GM18499 (cell line): ENCODE results near the gene NCK2.

Experiments
- ATAC-seq: cut with Tn5 transposase; IDR thresholded peaks from one replicate; pipeline ENCODE4 v1.9.1; 2021; ENCODE audit warnings: moderate number of reproducible peaks; ENCODE audit not compliant: insufficient read depth, unreplicated experiment

Gene NCK2

GRCh38 chr2:105744909-105745853 is at the start of gene NCK2:
NCK2 (plus strand) TSS chr2:105744912; CDS start chr2:105855064, 110,152 bp downstream.
- no peak for ATAC-seq

DNA sequence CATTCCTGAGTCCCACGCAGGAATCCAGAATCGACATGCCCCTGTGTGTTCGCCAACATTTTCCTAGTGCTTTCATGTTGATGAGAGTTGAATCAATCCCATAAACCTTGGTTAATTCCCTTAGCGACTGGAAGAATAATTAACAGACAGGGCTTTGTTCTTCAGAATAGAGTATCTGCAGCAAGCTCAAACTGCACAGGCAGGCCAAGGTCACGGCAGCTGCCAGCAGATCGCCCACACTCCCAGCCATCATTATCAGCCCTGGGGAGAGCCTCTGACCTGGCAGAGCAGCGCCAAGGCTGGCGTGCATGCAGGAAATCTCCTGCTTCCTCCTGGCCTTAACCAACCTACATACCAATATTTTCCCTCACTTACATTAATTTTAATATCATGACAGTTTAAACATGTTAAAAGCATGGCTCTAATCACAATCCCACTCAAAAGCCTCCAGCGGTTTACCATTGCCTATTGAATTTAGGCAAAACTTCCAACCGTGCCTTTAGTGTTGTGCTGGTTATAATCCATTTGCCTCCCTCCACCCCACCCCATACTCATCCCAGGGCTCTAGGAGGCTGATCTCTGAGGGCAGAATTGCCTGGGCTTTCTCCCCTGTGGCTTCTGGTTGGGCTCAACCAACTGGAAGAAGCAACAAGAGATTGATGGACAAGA is 46.8 kb upstream of the NCK2 start:
- no peak for ATAC-seq

DNA sequence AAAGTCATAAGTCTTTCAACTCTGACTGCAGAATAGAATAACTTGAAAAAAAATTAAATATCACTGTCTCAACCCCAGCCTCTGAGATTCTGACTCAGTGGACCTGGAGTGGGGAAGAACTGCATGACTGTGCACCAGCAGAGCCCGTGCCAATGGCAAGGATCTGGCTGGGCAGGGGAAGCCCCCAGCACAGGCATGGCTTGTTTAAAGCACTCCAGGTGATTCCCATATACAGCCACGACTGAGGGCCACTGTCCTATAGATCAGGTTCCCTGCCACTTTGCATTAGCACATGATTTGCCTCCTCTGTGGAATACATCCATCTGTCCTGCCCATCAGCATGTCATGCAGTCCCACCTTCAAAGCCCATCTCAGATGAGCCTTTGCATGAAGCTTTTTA is 45.9 kb upstream of the NCK2 start:
- ATAC-seq, result no peak

- no peak for ATAC-seq
Observed at GRCh38 chr2:105701042-105701441, 43.7 kb upstream of the NCK2 start.

DNA sequence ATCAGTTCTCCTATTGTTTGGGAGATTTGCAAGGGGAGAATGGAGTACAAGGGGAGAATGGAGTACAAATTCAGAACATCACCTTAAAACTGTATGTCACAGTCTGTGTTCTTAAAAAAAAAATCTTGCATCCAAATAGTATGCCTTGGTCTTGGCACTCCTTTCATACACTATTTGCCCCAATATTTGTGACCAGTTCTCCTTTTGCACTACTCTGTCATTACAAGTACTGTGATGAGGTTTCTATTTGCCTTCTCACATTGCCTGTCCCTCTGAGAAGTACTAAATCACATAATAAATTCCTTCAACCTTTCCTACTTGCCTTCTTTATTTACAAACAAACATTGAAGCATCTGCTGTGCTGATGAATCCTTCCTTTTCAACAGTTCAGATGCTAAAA is 36.0 kb upstream of the NCK2 start:
- ATAC-seq, result no peak

- ATAC-seq, result no peak
Observed at GRCh38 chr2:105711394-105711793, 33.3 kb upstream of the NCK2 start.

DNA sequence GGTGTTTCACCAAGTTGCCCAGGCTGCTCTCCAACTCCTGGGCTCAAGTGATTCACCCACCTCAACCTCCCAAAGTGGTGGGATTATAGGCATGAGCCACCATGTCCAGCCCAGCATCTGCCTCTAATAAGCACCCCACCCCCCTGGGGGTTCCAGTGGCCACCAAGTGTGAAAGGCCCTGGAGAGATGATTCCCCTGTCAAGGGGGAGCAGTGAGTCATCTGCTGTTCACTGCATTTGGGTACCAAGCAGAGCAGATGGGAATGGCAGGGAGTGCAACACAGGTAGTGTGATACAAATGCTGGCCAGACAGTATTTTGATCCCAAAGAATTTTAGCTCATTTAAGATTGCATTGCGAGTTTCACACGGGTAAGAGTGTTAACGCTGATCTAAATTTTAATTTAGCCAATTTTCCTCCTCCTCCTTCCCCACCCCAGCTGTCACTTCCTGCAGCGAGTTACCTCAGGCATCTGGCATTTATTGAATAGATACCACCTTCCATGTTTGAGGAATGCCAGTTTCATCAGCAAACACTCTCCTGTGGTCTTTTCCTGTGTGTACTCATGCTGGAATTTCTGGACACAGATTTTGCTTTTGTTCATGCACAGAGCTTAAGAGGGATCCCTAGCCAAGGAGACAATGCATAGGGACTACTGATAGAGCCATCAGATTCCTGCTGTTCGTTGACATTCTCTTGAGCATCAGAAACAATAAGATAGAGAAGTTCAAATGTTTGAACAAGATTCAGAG is 32.4 kb upstream of the NCK2 start:
- ATAC-seq, result no peak

- ATAC-seq, result no peak
Observed at GRCh38 chr2:105712981-105713596, 31.6 kb upstream of the NCK2 start.

GRCh38 chr2:105714141-105714540 is 30.6 kb upstream of the NCK2 start:
- no peak for ATAC-seq

GRCh38 chr2:105718846-105719481 is 25.7 kb upstream of the NCK2 start:
- no peak for ATAC-seq

DNA sequence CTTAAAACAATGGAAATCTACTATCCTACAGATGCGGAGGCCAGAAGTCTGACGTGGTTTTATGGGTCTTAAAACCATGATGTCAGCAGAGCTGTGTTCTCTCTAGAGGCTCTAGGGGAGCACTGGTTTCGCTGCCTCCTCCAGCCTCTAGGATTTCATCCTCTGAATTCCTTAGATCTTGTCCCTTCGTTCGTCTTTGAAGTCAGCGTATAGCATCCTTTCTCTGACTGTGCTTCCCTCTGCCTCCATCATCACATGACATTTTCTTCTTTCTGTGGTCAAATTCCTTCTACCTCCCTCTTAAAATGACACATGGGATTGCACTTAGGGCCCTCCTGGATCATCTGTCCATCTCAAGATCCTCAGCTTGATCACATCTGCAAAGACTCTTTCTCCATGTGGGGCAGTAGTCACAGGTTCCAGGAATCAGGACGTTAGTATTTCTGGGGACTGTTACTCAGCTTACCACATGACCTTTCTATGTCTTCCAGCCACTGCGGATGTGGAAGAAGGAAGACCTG is 22.7 kb upstream of the NCK2 start:
- no peak for ATAC-seq

- no peak for ATAC-seq
Observed at GRCh38 chr2:105722726-105723297, 21.9 kb upstream of the NCK2 start.

DNA sequence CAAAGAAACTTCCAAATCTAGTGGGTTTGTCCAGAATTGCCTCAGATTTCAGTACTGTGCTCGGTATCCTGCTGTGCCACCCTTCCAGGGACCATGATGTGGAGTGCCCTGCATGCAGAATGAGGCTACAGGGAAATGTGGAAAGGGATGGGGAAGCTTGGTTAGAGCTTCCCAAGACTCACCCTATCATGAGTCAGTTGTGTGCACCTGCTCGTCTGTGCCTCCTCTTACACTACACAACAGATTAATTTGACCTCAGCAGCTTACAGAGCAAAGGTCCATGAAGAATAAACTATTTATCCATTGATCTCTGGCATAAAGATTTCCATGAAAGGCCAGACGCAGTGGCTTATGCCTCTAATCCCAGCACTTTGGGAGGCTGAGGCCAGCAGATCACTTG is 21.3 kb upstream of the NCK2 start:
- no peak for ATAC-seq

- no peak for ATAC-seq
Observed at GRCh38 chr2:105725388-105725787, 19.3 kb upstream of the NCK2 start.

DNA sequence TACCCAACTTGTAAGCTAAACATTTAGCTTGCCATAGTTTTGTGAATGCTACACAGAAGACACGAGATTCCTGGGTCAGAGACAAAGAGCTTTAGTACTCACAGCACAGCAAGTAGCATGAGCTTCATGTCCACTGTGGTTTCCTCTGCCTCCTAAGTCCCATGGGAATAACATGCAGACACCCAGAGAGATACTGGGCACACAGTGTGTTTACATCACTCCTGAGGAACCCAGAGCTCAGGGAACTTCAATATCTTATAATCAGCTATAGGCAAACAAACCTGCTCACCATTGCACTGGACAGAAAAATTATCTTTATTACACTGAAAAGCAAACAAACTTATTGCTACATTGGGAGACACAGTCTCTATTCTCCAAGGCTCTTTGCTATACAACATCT is 14.5 kb upstream of the NCK2 start:
- ATAC-seq, result no peak

- ATAC-seq, result no peak
Observed at GRCh38 chr2:105731511-105731910, 13.2 kb upstream of the NCK2 start.

GRCh38 chr2:105732101-105732500 is 12.6 kb upstream of the NCK2 start:
- no peak for ATAC-seq

- no peak for ATAC-seq
Observed at GRCh38 chr2:105732955-105733607, 11.6 kb upstream of the NCK2 start.

- ATAC-seq, result no peak
Observed at GRCh38 chr2:105733875-105734274, 10.8 kb upstream of the NCK2 start.
